Transverse colon (tissue), 4 donors: ENCODE measurements around the gene ARHGAP23. TPM values are rescaled to one million over a fixed set of nuclear protein-coding genes. Genes with fewer than 3 reads are reported as not detected.

Experiments used
- DNase-seq: peaks from one replicate; pipeline ENCODE4 v3.0.0-alpha.2; 2019
- H3K27ac ChIP-seq, 4 donors: fragments of 200-600 bp; sonication (generic); 2 replicates each; pipeline ENCODE4 v1.5.1; 2016 to 2018; ENCODE audit warnings: inconsistent platforms in 4 of 4
- H3K27me3 ChIP-seq: fragments of 200-600 bp; sonication (generic); 2 replicates; pipeline ENCODE4 v1.5.1; 2017; ENCODE audit warnings: inconsistent platforms
- H3K36me3 ChIP-seq, 4 donors: fragments of 200-600 bp; sonication (generic); 2 replicates each; pipeline ENCODE4 v1.5.1; 2017 to 2019; ENCODE audit warnings: inconsistent platforms in 4 of 4
- H3K4me1 ChIP-seq, 4 donors: fragments of 200-600 bp; sonication (generic); 2 replicates each; pipeline ENCODE4 v1.5.1; 2017 to 2020; ENCODE audit warnings: inconsistent platforms in 4 of 4
- H3K4me3 ChIP-seq, 4 donors: fragments of 200-600 bp; sonication (generic); 1 replicate in 1 of 4; 2 replicates in 3 of 4; pipeline versions ENCODE4 v1.5.1 to v1.6.1; 2017 to 2019; ENCODE audit warnings: inconsistent platforms in 4 of 4
- H3K9me3 ChIP-seq, 2 donors: fragments of 200-600 bp; sonication (generic); 2 replicates each; pipeline ENCODE4 v1.5.1; 2017 to 2019; ENCODE audit warnings: inconsistent platforms in 2 of 2
- EP300 ChIP-seq: sonication (generic); formaldehyde crosslinking; IDR thresholded peaks from one replicate; pipeline ENCODE4 v1.6.1; 2017; ENCODE audit warnings: antibody characterized with exemption, low read depth
- POLR2A ChIP-seq: fragments of 450-650 bp; IDR thresholded peaks from one replicate; pipeline ENCODE4 v1.6.1; 2016; ENCODE audit warnings: antibody characterized with exemption, mild to moderate bottlenecking, moderate library complexity
- POLR2AphosphoS5 ChIP-seq, 3 donors: sonication (generic); formaldehyde crosslinking; IDR thresholded peaks; one replicate each; pipeline ENCODE4 v1.6.1; 2016; ENCODE audit warnings: antibody characterized with exemption in 3 of 3
- WGBS, 2 donors: methylation state at CpG; one replicate each; pipeline ENCODE4 v1.1.5; 2018; ENCODE audit warnings: low coverage in 1 of 2; 5-methylcytosine and 5-hydroxymethylcytosine counted together
- in situ Hi-C, 4 donors: fragments of 200-750 bp; cut with MboI; loops; one replicate each; pipeline versions ENCODE4 v1.15.0 to v1.15.1; 2017; ENCODE audit warnings: low sequenced_read_pairs in 3 of 4, low pct_ligation_motif_present in 1 of 4, low pct_unique_long_range_greater_than_20kb in 1 of 4
- intact Hi-C: fragments of 100-400 bp; cut with DNase I; formaldehyde crosslinking; loops from one replicate; pipeline ENCODE4 v1.15.1; 2023; ENCODE audit warnings: low total_unique reads
- total RNA-seq, 4 donors: library from RNA; depleted of rRNA; stranded (reverse); fragments of >200 nt; gene quantifications; one replicate each; pipeline ENCODE4 v1.1.0, GENCODE V29; 2016
- TF ChIP-seq, protein P1 (sequence below), 5 experiments: fragments of 200-600 bp in 3 of 5; fragments of 450-650 bp in 2 of 5; sonication (generic) in 3 of 5; IDR thresholded peaks; 1 replicate in 2 of 5; 2 replicates in 3 of 5; pipeline ENCODE4 v1.5.1; 2016 to 2017; ENCODE audit warnings: antibody characterized with exemption in 5 of 5, inconsistent platforms in 3 of 5, mild to moderate bottlenecking in 2 of 5, moderate library complexity in 1 of 5

The ARHGAP23 gene
- total RNA-seq, 4 donors from 2014 or later, result 4.5 to 21.7 (median 17.0) TPM

GRCh38 chr17:38532451-38532850 lies 104.2 kb downstream of the ARHGAP23 start:
- in situ Hi-C loops (no loop called here), intact Hi-C loops (no loop called here)
- Histone ChIP-seq H3K27me3 (peaks cover 92% of the 10 kb centered on the region), H3K4me1 (no peaks in the 10 kb centered on the region), H3K27ac (no peak overlapping the region), H3K4me3 (no peak overlapping the region), H3K36me3 (no peaks in the 10 kb centered on the region), H3K9me3 (no peaks in the 10 kb centered on the region)
- DNase-seq, result no peak
- no peak for TF ChIP-seq POLR2AphosphoS5 (IDR thresholded peaks at IDR 0.05)
- TF ChIP-seq, protein P1, sequence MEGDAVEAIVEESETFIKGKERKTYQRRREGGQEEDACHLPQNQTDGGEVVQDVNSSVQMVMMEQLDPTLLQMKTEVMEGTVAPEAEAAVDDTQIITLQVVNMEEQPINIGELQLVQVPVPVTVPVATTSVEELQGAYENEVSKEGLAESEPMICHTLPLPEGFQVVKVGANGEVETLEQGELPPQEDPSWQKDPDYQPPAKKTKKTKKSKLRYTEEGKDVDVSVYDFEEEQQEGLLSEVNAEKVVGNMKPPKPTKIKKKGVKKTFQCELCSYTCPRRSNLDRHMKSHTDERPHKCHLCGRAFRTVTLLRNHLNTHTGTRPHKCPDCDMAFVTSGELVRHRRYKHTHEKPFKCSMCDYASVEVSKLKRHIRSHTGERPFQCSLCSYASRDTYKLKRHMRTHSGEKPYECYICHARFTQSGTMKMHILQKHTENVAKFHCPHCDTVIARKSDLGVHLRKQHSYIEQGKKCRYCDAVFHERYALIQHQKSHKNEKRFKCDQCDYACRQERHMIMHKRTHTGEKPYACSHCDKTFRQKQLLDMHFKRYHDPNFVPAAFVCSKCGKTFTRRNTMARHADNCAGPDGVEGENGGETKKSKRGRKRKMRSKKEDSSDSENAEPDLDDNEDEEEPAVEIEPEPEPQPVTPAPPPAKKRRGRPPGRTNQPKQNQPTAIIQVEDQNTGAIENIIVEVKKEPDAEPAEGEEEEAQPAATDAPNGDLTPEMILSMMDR (IDR thresholded peaks at IDR 0.05), result no peak
- no peak for TF ChIP-seq EP300
- TF ChIP-seq POLR2A, result no peak
- 82% methylated on average over 16 of the region's 16 CpGs; no CpG with 5 or more reads in 1 of the 2 donors for WGBS, 2 donors

- in situ Hi-C loops, result no loop called here
- Histone ChIP-seq H3K27me3 (peaks cover 91% of the 10 kb centered on the region), H3K4me3 (no peak overlapping the region), H3K4me1 (no peaks in the 10 kb centered on the region), H3K27ac (no peak overlapping the region), H3K9me3 (no peaks in the 10 kb centered on the region), H3K36me3 (no peaks in the 10 kb centered on the region)
- WGBS, 2 donors, result 20 to 45% methylated on average over 1 to 9 of the region's 9 CpGs
- DNase-seq, result no peak
- intact Hi-C loops, result no loop called here
- TF ChIP-seq POLR2AphosphoS5 (IDR thresholded peaks at IDR 0.05) (no peak), POLR2A (no peak), EP300 (no peak)
- TF ChIP-seq, protein P1 (IDR thresholded peaks at IDR 0.05), result no peak
Observed at GRCh38 chr17:38533241-38533640, 105.0 kb downstream of the ARHGAP23 start.

- no peak overlapping the region for H3K4me3 ChIP-seq
- H3K36me3 ChIP-seq, result no peaks in the 10 kb centered on the region
- no peaks in the 10 kb centered on the region for H3K9me3 ChIP-seq
- no peak overlapping the region for H3K27ac ChIP-seq
- WGBS, 2 donors, result 58% methylated on average over 5 to 13 of the region's 13 CpGs
- no peak for DNase-seq
- TF ChIP-seq, protein P1 (IDR thresholded peaks at IDR 0.05), result no peak
- TF ChIP-seq POLR2AphosphoS5 (IDR thresholded peaks at IDR 0.05), result no peak
- TF ChIP-seq EP300, result no peak
- TF ChIP-seq POLR2A, result no peak
- intact Hi-C loops (no loop called here), in situ Hi-C loops (no loop called here)
- no peaks in the 10 kb centered on the region for H3K4me1 ChIP-seq
- peaks cover 85% of the 10 kb centered on the region for H3K27me3 ChIP-seq
Observed at GRCh38 chr17:38533866-38534497, 105.7 kb downstream of the ARHGAP23 start.

DNA sequence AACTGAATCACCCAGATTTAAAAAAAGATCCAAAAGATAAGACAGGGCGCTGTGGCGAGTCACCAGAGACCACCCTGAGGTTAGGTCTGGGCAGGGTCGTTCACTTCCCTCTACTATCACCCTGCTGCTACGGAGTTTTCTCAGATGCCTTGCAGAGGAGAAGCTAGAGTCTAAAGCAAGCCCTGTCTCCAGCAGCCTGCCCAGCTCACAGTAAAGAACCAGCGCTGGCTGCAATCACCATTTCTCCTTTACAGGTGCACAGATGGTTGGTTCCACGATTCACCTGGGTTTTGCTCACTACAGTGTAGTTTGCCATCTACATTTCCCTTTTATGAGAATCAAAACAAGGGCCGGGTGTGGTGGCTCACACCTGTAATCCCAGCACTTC lies 106.2 kb downstream of the ARHGAP23 start:
- Histone ChIP-seq H3K27ac (no peak overlapping the region), H3K36me3 (no peaks in the 10 kb centered on the region), H3K4me1 (no peaks in the 10 kb centered on the region), H3K4me3 (no peak overlapping the region), H3K9me3 (no peaks in the 10 kb centered on the region), H3K27me3 (peaks cover 84% of the 10 kb centered on the region)
- in situ Hi-C loops, result no loop called here
- no peak for DNase-seq
- intact Hi-C loops, result no loop called here
- 54 to 55% methylated on average over 2 to 7 of the region's 7 CpGs for WGBS, 2 donors
- TF ChIP-seq POLR2A (no peak), EP300 (no peak), POLR2AphosphoS5 (IDR thresholded peaks at IDR 0.05) (no peak)
- TF ChIP-seq, protein P1 (IDR thresholded peaks at IDR 0.05), result no peak
